ENCODE measurements around the gene RFT1. TPM values are rescaled to one million over a fixed set of nuclear protein-coding genes. Genes with fewer than 3 reads are reported as not detected.

RFT1 gene
- total and polyA plus RNA-seq, 9 donors, result 8.3 to 23.6 (median 17.8) TPM

DNA sequence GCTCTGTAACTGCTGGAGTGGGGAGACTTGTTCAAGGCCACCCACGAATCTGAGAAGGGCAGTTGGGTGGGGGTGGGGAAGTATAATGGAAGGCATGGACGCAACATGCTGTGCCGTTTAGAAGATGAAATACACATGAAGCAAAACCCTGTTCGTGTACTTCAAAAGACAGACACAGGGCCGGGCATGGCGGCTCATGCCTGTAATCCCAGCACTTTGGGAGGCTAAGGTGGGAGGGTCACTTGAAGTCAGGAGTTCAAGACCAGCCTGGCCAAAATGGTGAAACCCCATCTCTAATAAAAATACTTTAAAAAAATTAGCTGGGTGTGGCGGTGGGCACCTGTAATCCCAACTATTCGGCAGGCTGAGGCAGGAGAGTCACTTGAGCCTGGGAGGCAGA, 47.5 kb downstream of the RFT1 start:
- H3K27me3 ChIP-seq, result no peaks in the 10 kb centered on the region
- DNase-seq, result peak in 1 of 5 donors; percentile 13
- H3K36me3 ChIP-seq, result no peaks in the 10 kb centered on the region
- WGBS, 3 donors, result 69 to 82% (median 72%) methylated on average over 8 of the region's 8 CpGs
- no peak overlapping the region for H3K4me3 ChIP-seq
- H3K27ac ChIP-seq, result no peak overlapping the region
- H3K9me3 ChIP-seq, result no peaks in the 10 kb centered on the region
- H3K4me1 ChIP-seq (ENCODE audit: insufficient read depth), result peaks cover 4% of the 10 kb centered on the region
- TF ChIP-seq EP300 (IDR thresholded peaks at IDR 0.05), result no peak
- TF ChIP-seq, protein P1, sequence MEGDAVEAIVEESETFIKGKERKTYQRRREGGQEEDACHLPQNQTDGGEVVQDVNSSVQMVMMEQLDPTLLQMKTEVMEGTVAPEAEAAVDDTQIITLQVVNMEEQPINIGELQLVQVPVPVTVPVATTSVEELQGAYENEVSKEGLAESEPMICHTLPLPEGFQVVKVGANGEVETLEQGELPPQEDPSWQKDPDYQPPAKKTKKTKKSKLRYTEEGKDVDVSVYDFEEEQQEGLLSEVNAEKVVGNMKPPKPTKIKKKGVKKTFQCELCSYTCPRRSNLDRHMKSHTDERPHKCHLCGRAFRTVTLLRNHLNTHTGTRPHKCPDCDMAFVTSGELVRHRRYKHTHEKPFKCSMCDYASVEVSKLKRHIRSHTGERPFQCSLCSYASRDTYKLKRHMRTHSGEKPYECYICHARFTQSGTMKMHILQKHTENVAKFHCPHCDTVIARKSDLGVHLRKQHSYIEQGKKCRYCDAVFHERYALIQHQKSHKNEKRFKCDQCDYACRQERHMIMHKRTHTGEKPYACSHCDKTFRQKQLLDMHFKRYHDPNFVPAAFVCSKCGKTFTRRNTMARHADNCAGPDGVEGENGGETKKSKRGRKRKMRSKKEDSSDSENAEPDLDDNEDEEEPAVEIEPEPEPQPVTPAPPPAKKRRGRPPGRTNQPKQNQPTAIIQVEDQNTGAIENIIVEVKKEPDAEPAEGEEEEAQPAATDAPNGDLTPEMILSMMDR (IDR thresholded peaks at IDR 0.05), result no peak
- TF ChIP-seq POLR2A (IDR thresholded peaks at IDR 0.05), result no peak
- intact Hi-C loops (cut with DNase I), result no loop called here

DNA sequence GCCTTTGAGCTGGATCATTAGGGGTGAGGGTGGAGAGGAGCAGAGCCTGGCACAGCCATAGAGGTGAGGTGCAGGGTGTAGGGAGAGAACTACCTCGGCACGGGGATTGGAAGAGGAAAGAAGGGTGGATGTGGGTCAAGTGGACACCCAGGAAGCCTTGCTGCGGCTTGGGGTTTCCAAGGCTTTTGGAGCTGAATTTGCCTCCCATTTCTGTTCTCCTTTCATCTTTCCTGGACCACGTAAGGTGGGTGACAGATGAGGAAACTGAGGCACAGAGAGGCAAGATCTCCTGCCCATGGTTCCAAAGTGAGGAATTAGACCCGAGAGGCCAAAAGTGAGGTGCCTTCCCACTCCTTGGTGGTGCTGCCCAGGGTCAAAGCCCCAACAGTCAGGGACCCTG, 48.9 kb downstream of the RFT1 start:
- no peaks in the 10 kb centered on the region for H3K36me3 ChIP-seq
- no peaks in the 10 kb centered on the region for H3K9me3 ChIP-seq
- peak in 2 of 5 donors; percentile 8 to 12 for DNase-seq
- TF ChIP-seq POLR2A (IDR thresholded peaks at IDR 0.05) (no peak), EP300 (IDR thresholded peaks at IDR 0.05) (no peak)
- TF ChIP-seq, protein P1 (IDR thresholded peaks at IDR 0.05), result no peak
- peaks cover 4% of the 10 kb centered on the region for H3K4me1 ChIP-seq (ENCODE audit: insufficient read depth)
- no peak overlapping the region for H3K27ac ChIP-seq
- H3K27me3 ChIP-seq, result no peaks in the 10 kb centered on the region
- WGBS, 3 donors, result 39 to 59% (median 44%) methylated on average over 5 of the region's 5 CpGs
- no peak overlapping the region for H3K4me3 ChIP-seq
- intact Hi-C loops (cut with DNase I), result no loop called here

DNA sequence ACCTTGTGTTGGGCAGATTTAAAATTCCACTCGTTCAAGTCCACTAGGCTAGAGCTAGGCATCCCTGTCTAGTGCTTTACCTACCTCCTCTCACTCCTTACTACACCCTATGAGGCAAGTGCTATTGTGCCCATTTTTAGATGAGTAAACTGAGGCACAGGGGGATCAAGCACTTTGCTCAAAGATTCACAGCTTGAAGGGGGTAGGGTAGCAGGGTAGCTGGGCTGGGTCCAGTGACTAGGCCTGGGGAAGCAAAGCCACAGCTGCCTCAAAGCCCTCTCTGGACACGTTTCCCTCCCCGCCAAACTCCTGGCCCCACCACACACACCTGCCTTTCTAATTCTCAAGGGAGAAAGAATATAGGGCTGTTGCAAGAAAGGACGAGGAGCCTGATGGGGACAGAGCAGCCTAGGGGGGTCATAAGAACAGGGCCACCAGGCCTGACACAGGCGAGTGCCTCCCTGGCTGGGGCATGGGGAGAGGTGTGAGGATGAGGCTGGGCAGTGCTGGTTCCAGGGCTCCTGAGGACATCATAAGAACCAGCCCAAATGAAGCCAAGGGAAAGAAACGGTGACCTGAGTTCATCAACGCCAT, 49.5 kb downstream of the RFT1 start:
- Histone ChIP-seq H3K27me3 (no peaks in the 10 kb centered on the region), H3K4me1 (ENCODE audit: insufficient read depth) (peaks cover 4% of the 10 kb centered on the region), H3K36me3 (no peaks in the 10 kb centered on the region), H3K4me3 (no peak overlapping the region), H3K9me3 (no peaks in the 10 kb centered on the region), H3K27ac (no peak overlapping the region)
- intact Hi-C loops (cut with DNase I), result no loop called here
- WGBS, 3 donors, result 79 to 85% (median 80%) methylated on average over 7 of the region's 7 CpGs
- DNase-seq, result peak in 2 of 5 donors; percentile 5 to 8
- no peak for TF ChIP-seq EP300 (IDR thresholded peaks at IDR 0.05)
- TF ChIP-seq POLR2A (IDR thresholded peaks at IDR 0.05), result no peak
- TF ChIP-seq, protein P1 (IDR thresholded peaks at IDR 0.05), result no peak

DNA sequence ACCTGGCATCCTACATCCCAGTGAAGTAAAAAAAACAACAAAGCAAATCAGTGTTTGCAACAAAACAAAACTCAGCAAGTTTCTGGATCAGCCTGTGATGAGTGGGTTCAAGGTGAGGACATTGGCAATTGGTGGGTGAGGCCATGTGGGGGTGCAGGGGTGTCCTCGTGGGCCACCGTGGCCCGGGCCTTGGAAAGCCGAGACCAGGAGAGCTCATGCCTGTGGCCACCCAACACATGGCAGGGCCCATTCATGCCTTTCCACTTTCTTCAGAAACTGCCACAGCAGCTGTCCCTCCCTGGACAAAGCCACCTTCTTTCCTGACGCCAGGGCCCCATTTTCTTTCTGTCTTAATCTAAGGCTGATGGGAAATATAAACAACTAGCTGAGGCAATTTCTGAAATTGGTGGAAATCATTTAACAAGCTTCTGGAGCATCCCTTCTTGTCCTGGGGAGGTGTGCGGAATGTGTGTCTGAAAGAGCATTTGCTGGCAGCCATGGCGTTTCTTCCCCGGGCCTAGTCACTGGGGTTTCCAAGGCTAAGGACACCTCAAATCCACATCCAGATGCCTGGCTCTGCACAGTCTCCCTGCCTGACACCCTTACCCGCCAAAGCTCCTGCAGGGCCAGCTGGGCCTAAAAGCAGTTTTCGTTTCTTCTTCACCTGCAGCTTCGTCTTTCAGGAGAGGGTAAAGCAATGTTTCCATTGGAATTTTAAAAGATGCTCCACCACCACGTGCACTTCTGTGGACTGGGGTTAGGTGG, 50.3 kb downstream of the RFT1 start:
- peak in 2 of 5 donors; percentile 7 to 10 for DNase-seq
- intact Hi-C loops (cut with DNase I), result loop anchor here in 1 of 4 donors (10.0 kb wide), 1 partner anchor 655 kb away; no protein-coding TSS in a partner anchor
- peaks cover 4% of the 10 kb centered on the region for H3K4me1 ChIP-seq (ENCODE audit: insufficient read depth)
- H3K27ac ChIP-seq, result no peak overlapping the region
- no peaks in the 10 kb centered on the region for H3K9me3 ChIP-seq
- TF ChIP-seq EP300 (IDR thresholded peaks at IDR 0.05), result no peak
- TF ChIP-seq, protein P1 (IDR thresholded peaks at IDR 0.05), result no peak
- 64 to 79% (median 68%) methylated on average over 12 of the region's 12 CpGs for WGBS, 3 donors
- H3K36me3 ChIP-seq, result no peaks in the 10 kb centered on the region
- H3K27me3 ChIP-seq, result no peaks in the 10 kb centered on the region
- H3K4me3 ChIP-seq, result no peak overlapping the region

Measured in ovary (tissue), 9 donors.